SK-N-SH (cell line): ENCODE measurements around the gene CNTNAP2.

Source experiments
- CTCF ChIP-seq: fragments of 200-600 bp; sonication (generic); IDR thresholded peaks from 2 replicates; pipeline ENCODE4 v1.6.1; 2017; ENCODE audit warnings: antibody characterized with exemption, mild to moderate bottlenecking, moderate library complexity
- MAX ChIP-seq: IDR thresholded peaks from 2 replicates; pipeline ENCODE4 v1.4.0; 2012; ENCODE audit warnings: low read depth
- MEF2A ChIP-seq: IDR thresholded peaks from 2 replicates; pipeline ENCODE4 v1.4.0; 2012; ENCODE audit warnings: low read depth, borderline replicate concordance
- RCOR1 ChIP-seq: fragments of 150-350 bp; IDR thresholded peaks from 2 replicates; pipeline ENCODE4 v1.6.1; 2017; ENCODE audit warnings: antibody characterized with exemption, low read length
- REST ChIP-seq: IDR thresholded peaks from 2 replicates; pipeline ENCODE4 v1.6.1; 2012; ENCODE audit warnings: mild to moderate bottlenecking, low read depth, low read length, moderate library complexity
- YY1 ChIP-seq: IDR thresholded peaks from 2 replicates; pipeline ENCODE4 v1.4.0; 2012; ENCODE audit warnings: low read depth, mild to moderate bottlenecking

GRCh38 chr7:148318838-148319237 lies 2202.2 kb downstream of the CNTNAP2 start:
- TF ChIP-seq CTCF, result no peak
- no peak for TF ChIP-seq YY1
- no peak for TF ChIP-seq MEF2A
- TF ChIP-seq MAX, result no peak
- TF ChIP-seq RCOR1, result no peak
- TF ChIP-seq REST, result no peak
